GM12878 (cell line): ENCODE measurements around the gene PCSK5. TPM values are rescaled to one million over a fixed set of nuclear protein-coding genes. Genes with fewer than 3 reads are reported as not detected.

Experiments
- ATAC-seq: fragments of 200-7000 bp; cut with Tn5 transposase; 3 replicates; pipeline ENCODE4 v1.9.1; 2020; ENCODE audit warnings: mild to moderate bottlenecking, moderate library complexity
- BruUV-seq: library from RNA; stranded (reverse); fragments of 400-500 nt; replicated peaks from 2 replicates; lab custom pipeline; 2021; lab: Mats Ljungman, UMichigan
- CTCF ChIA-PET: fragments of 300-600 bp; sonication (Branson Sonifier 250); formaldehyde crosslinking; extraction: SDS; loops from one replicate; lab custom pipeline; 2021; ENCODE audit warnings: inconsistent platforms; lab: Yijun Ruan, JAX
- POLR2A ChIA-PET: fragments of 350-600 bp; formaldehyde crosslinking; extraction: SDS; loops from one replicate; lab custom pipeline; 2021; ENCODE audit warnings: inconsistent platforms; lab: Charles Lee
- RAD21 ChIA-PET: fragments of 300-600 bp; sonication (Branson Sonifier 250); formaldehyde crosslinking; loops from one replicate; lab custom pipeline; 2023; ENCODE audit warnings: antibody characterized with exemption; ENCODE audit not compliant: unreplicated experiment; lab: Charles Lee
- SMC1A ChIA-PET: fragments of 300-600 bp; sonication (Branson Sonifier 250); formaldehyde crosslinking; loops from one replicate; lab custom pipeline; 2023; ENCODE audit not compliant: unreplicated experiment, uncharacterized antibody; lab: Charles Lee
- DNase-seq: peaks from one replicate; pipeline ENCODE4 v3.0.0-alpha.2; 2011; ENCODE audit warnings: low read depth, low spot score
- FAIRE-seq: peaks from 3 replicates; lab custom pipeline; 2011; peaks lifted over from hg19 to GRCh38; lab: Jason Lieb, UNC
- H2AFZ ChIP-seq: 2 replicates; pipeline ENCODE4 v1.6.0; 2011; ENCODE audit warnings: low read depth, low read length, control low read depth; ENCODE audit not compliant: control insufficient read depth
- H3K27ac ChIP-seq: 2 replicates; pipeline ENCODE4 v1.5.1; 2011; ENCODE audit warnings: control low read depth; ENCODE audit not compliant: control insufficient read depth, insufficient read depth
- H3K27me3 ChIP-seq, 2 experiments: replicated peaks in 1 of 2; 2 replicates each; pipeline versions ENCODE4 v1.6.0 to v1.6.1; 2011; ENCODE audit warnings: low read length in 1 of 2; ENCODE audit not compliant: control insufficient read depth in 2 of 2, insufficient read depth in 2 of 2
- H3K36me3 ChIP-seq, 2 experiments: 2 replicates each; pipeline ENCODE4 v1.5.1; 2011; ENCODE audit warnings: low read length in 1 of 2; ENCODE audit not compliant: control insufficient read depth in 2 of 2, insufficient read depth in 2 of 2
- H3K4me1 ChIP-seq: 2 replicates; pipeline ENCODE4 v1.6.1; 2011; ENCODE audit warnings: mild to moderate bottlenecking, low read length, moderate library complexity, mixed read lengths; ENCODE audit not compliant: control insufficient read depth, insufficient read depth
- H3K4me2 ChIP-seq: 2 replicates; pipeline ENCODE4 v1.6.0; 2011; ENCODE audit warnings: control low read depth; ENCODE audit not compliant: control insufficient read depth, insufficient read depth
- H3K4me3 ChIP-seq: fragments of 200-600 bp; sonication (generic); 2 replicates; pipeline ENCODE4 v1.5.1; 2016
- H3K79me2 ChIP-seq: 2 replicates; pipeline ENCODE4 v1.6.0; 2011; ENCODE audit warnings: low read length; ENCODE audit not compliant: control insufficient read depth, insufficient read depth
- H3K9ac ChIP-seq: 2 replicates; pipeline ENCODE4 v1.8.0; 2011; ENCODE audit warnings: low read length, control low read depth, mixed read lengths; ENCODE audit not compliant: control insufficient read depth, insufficient read depth
- H3K9me3 ChIP-seq: replicated peaks from 3 replicates; pipeline ENCODE4 v1.5.1; 2011; ENCODE audit warnings: mild to moderate bottlenecking, low read length; ENCODE audit not compliant: control insufficient read depth, insufficient read depth
- H4K20me1 ChIP-seq: 2 replicates; pipeline ENCODE4 v1.6.0; 2011; ENCODE audit not compliant: control insufficient read depth, insufficient read depth
- CREM ChIP-seq: IDR thresholded peaks from 2 replicates; pipeline ENCODE4 v1.6.1; 2014; ENCODE audit warnings: antibody characterized with exemption, low read depth
- ESRRA ChIP-seq: IDR thresholded peaks from 2 replicates; pipeline ENCODE4 v1.6.1; 2012; ENCODE audit warnings: mild to moderate bottlenecking, low read length, improper control_type of control experiment
- HDAC6 ChIP-seq: fragments of 200-600 bp; sonication (generic); IDR thresholded peaks from one replicate; pipeline ENCODE4 v1.8.0; 2017; ENCODE audit warnings: antibody characterized with exemption; ENCODE audit not compliant: unreplicated experiment
- PML ChIP-seq: IDR thresholded peaks from 2 replicates; pipeline ENCODE4 v1.6.1; 2012; ENCODE audit warnings: low read length, inconsistent platforms
- POLR2AphosphoS2 ChIP-seq: IDR thresholded peaks from 2 replicates; pipeline ENCODE4 v1.6.1; 2011; ENCODE audit warnings: low read depth, mild to moderate bottlenecking, low read length, improper control_type of control experiment, moderate library complexity
- SUPT20H ChIP-seq: IDR thresholded peaks from 2 replicates; pipeline ENCODE4 v1.6.1; 2011; ENCODE audit warnings: low read depth, mild to moderate bottlenecking, low read length, moderate library complexity, borderline replicate concordance; ENCODE audit not compliant: control insufficient read depth
- SUZ12 ChIP-seq: fragments of 200-600 bp; sonication (generic); IDR thresholded peaks from one replicate; pipeline ENCODE4 v1.6.1; 2018; ENCODE audit warnings: antibody characterized with exemption, mild to moderate bottlenecking; ENCODE audit not compliant: unreplicated experiment
- TCF3 ChIP-seq: IDR thresholded peaks from 2 replicates; pipeline ENCODE4 v1.6.1; 2012; ENCODE audit warnings: low read depth, mild to moderate bottlenecking, low read length, borderline replicate concordance; ENCODE audit not compliant: insufficient read depth
- ZBTB4 ChIP-seq: fragments of 450-650 bp; formaldehyde crosslinking; IDR thresholded peaks from 2 replicates; pipeline ENCODE4 v1.4.0; 2022; ENCODE audit warnings: mild to moderate bottlenecking, moderate library complexity
- ZBTB40 ChIP-seq: fragments of 450-650 bp; IDR thresholded peaks from 2 replicates; pipeline ENCODE4 v1.6.1; 2016; ENCODE audit warnings: mild to moderate bottlenecking, moderate library complexity, borderline replicate concordance
- WGBS: methylation state at CpG from one replicate; pipeline ENCODE4 v1.1.6; 2016; ENCODE audit warnings: low lambda C conversion rate; ENCODE audit not compliant: insufficient replicate concordance, insufficient coverage; ENCODE audit errors: missing lambda C conversion rate; 5-methylcytosine and 5-hydroxymethylcytosine counted together
- in situ Hi-C: fragments of 300-500 bp; cut with MboI; formaldehyde crosslinking; loops from 9 replicates; pipeline ENCODE4 v1.14.3; 2018; ENCODE audit warnings: mixed read lengths
- intact Hi-C: fragments of 100-400 bp; cut with micrococcal nuclease; formaldehyde crosslinking; loops from one replicate; pipeline ENCODE4 v1.14.2; 2022; ENCODE audit not compliant: unreplicated experiment
- polyA plus RNA-seq, 11 experiments: library from polyadenylated mRNA; depleted of rRNA in 4 of 11; unstranded in 6 of 11; stranded (reverse) in 5 of 11; fragments of >200 nt; fragmentation: Nextera tagmentation in 4 of 11; fragmentation: Illumina TruSeq in 1 of 11; extraction: Ambion mirVana in 4 of 11; extraction: Trizol in 1 of 11; gene quantifications; 1 replicate in 1 of 11; 2 replicates in 10 of 11; pipeline versions ENCODE4 v1.2.1 to v1.2.3, GENCODE V29; 2011 to 2016; ENCODE audit warnings: inconsistent platforms in 2 of 11, missing spikeins in 2 of 11, low read depth in 1 of 11
- total RNA-seq, 4 experiments: library from RNA; depleted of rRNA in 3 of 4; stranded (reverse); fragments of >200 nt in 3 of 4; fragmentation: Illumina TruSeq in 1 of 4; extraction: Trizol in 1 of 4; gene quantifications; 2 replicates each; pipeline versions ENCODE4 v1.2.1 to v1.2.3, GENCODE V29; 2013 to 2021

Gene PCSK5
- total and polyA plus RNA-seq, 10 of the 15 experiments (the other 5 are each of a cell fraction or from before 2014, with no cell fraction given) = 0.01 to 0.13 (median 0.04) TPM; not detected in 3

DNA sequence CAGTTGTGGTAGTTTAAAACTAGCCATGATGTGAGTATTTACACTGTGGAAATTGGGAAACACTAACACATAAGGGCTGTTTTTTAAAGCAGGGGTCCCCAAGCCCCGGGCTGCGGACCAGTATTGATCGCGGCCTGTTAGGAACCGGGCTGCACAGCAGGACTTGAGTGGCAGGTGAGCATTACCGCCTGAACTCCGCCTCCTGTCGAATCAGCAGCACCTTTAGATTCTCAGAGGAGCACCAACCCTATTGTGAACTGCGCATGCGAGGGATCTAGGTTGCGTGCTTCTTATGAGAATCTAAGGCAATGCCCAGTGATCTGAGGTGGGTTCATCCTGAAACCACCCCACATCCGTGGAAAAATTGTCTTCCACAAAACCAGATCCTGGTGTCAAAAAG lies 127.8 kb downstream of the PCSK5 start:
- H3K36me3 ChIP-seq = no peaks in the 10 kb centered on the region
- no peak for FAIRE-seq

DNA sequence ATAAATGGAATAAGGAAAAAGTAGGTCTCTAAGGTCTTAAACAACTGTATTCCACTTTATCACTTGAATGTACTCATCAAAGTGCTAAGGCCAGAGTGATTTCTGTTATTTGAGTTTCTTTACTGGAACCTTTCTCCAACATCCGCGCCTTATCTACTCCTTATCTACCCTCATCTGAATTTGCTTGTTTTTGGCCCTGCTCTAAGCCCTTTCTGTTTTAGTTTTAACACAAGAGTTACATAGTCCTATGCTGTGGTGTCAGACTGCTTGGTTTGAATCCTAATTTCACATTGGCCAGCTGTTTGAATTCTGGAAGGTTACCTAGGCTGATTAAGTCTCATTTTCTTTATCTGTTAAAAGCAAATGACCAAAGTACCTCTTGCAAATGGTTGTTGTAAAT lies 128.3 kb downstream of the PCSK5 start:
- no peak overlapping the region for H3K27ac ChIP-seq
- H3K4me2 ChIP-seq = no peak overlapping the region
- no peaks in the 10 kb centered on the region for H4K20me1 ChIP-seq
- H2AFZ ChIP-seq = no peak overlapping the region
- whole genome bisulfite sequencing = 100% methylated on average over 2 of the region's 2 CpGs
- TF ChIP-seq SUZ12 (no peak), ESRRA (no peak), ZBTB40 (no peak), POLR2AphosphoS2 (no peak), ZBTB4 (no peak), CREM (no peak), PML (no peak), SUPT20H (no peak), TCF3 (no peak)
- TF ChIP-seq, all 136 proteins: peak for 0
- BruUV-seq = no TSS peak
- CTCF ChIA-PET = no interaction called here
- ATAC-seq (no peak), DNase-seq (no peak), FAIRE-seq (no peak)
- SMC1A ChIA-PET = no interaction called here
- H3K9me3 ChIP-seq = no peaks in the 10 kb centered on the region
- H3K36me3 ChIP-seq = no peaks in the 10 kb centered on the region
- no peak overlapping the region for H3K4me3 ChIP-seq
- POLR2A ChIA-PET = no interaction called here
- no peak overlapping the region for H3K9ac ChIP-seq
- RAD21 ChIA-PET = no interaction called here
- H3K27me3 ChIP-seq = no peaks in the 10 kb centered on the region; a peak in 1 of 4 replicates
- H3K4me1 ChIP-seq = no peaks in the 10 kb centered on the region
- in situ Hi-C loops = no loop called here
- H3K79me2 ChIP-seq = no peaks in the 10 kb centered on the region
- intact Hi-C loops = no loop called here

More for the DNA sequence above, 127.8 kb downstream of the PCSK5 start:
- ChIA-PET POLR2A (no interaction called here), SMC1A (no interaction called here), RAD21 (no interaction called here), CTCF (no interaction called here)
- no peaks in the 10 kb centered on the region for H3K79me2 ChIP-seq
- H3K9me3 ChIP-seq = no peaks in the 10 kb centered on the region
- TF ChIP-seq HDAC6 = no peak
- DNase-seq (no peak), ATAC-seq (no peak)
- H3K9ac ChIP-seq = no peak overlapping the region
- 43% methylated on average over 12 of the region's 12 CpGs for WGBS
- H3K27ac ChIP-seq = no peak overlapping the region
- H3K27me3 ChIP-seq = no peaks in the 10 kb centered on the region; a peak in 1 of 4 replicates
- no peaks in the 10 kb centered on the region for H4K20me1 ChIP-seq
- no peak overlapping the region for H2AFZ ChIP-seq
- intact Hi-C loops (no loop called here), in situ Hi-C loops (no loop called here)
- H3K4me3 ChIP-seq = no peak overlapping the region
- H3K4me1 ChIP-seq = no peaks in the 10 kb centered on the region
- no peak overlapping the region for H3K4me2 ChIP-seq
- no TSS peak for BruUV-seq
